ENCODE measurements around the gene CALCOCO1. TPM values are rescaled to one million over a fixed set of nuclear protein-coding genes. Genes with fewer than 3 reads are reported as not detected.

Gene CALCOCO1
- polyA plus RNA-seq, 1 donor from 2014 or later: 52.0 TPM

GRCh38 chr12:53744751-53745150 is 17.5 kb upstream of the CALCOCO1 start:
- peaks cover 5 to 9% (median 7%) of the 10 kb centered on the region in 3 donors for H3K4me1 Mint-ChIP-seq
- H3K4me3 Mint-ChIP-seq: no peak overlapping the region
- H3K27me3 Mint-ChIP-seq: peaks cover 48% of the 10 kb centered on the region
- no peaks in the 10 kb centered on the region for H3K36me3 Mint-ChIP-seq
- H3K9me3 Mint-ChIP-seq: no peaks in the 10 kb centered on the region
- H3K27ac Mint-ChIP-seq: no peak overlapping the region

- Mint-ChIP-seq H3K9me3 (no peaks in the 10 kb centered on the region), H3K4me3 (peak overlapping the region in 2 of 4 donors; percentile 3 to 74), H3K4me1 (peaks cover 5 to 13% (median 13%) of the 10 kb centered on the region in 3 donors), H3K27me3 (peaks cover 54% of the 10 kb centered on the region), H3K27ac (no peak overlapping the region), H3K36me3 (no peaks in the 10 kb centered on the region)
These were observed 16.8 kb upstream of the CALCOCO1 start for GRCh38 chr12:53744130-53744441.

GRCh38 chr12:53743266-53744129 is 16.2 kb upstream of the CALCOCO1 start:
- Mint-ChIP-seq H3K9me3 (no peaks in the 10 kb centered on the region), H3K4me1 (peaks cover 5 to 18% (median 17%) of the 10 kb centered on the region in 3 donors), H3K27ac (peak overlapping the region in 2 of 3 donors; percentile 21 to 61), H3K4me3 (peak overlapping the region; percentile 0 to 92 (median 49)), H3K36me3 (no peaks in the 10 kb centered on the region), H3K27me3 (peaks cover 59% of the 10 kb centered on the region)

- Mint-ChIP-seq H3K36me3 (peaks cover 2% of the 10 kb centered on the region), H3K4me1 (peaks cover 6 to 19% (median 8%) of the 10 kb centered on the region in 3 donors), H3K27ac (no peak overlapping the region), H3K27me3 (peaks cover 66% of the 10 kb centered on the region), H3K4me3 (no peak overlapping the region), H3K9me3 (no peaks in the 10 kb centered on the region)
These were observed 12.9 kb upstream of the CALCOCO1 start for GRCh38 chr12:53740130-53740491.

DNA sequence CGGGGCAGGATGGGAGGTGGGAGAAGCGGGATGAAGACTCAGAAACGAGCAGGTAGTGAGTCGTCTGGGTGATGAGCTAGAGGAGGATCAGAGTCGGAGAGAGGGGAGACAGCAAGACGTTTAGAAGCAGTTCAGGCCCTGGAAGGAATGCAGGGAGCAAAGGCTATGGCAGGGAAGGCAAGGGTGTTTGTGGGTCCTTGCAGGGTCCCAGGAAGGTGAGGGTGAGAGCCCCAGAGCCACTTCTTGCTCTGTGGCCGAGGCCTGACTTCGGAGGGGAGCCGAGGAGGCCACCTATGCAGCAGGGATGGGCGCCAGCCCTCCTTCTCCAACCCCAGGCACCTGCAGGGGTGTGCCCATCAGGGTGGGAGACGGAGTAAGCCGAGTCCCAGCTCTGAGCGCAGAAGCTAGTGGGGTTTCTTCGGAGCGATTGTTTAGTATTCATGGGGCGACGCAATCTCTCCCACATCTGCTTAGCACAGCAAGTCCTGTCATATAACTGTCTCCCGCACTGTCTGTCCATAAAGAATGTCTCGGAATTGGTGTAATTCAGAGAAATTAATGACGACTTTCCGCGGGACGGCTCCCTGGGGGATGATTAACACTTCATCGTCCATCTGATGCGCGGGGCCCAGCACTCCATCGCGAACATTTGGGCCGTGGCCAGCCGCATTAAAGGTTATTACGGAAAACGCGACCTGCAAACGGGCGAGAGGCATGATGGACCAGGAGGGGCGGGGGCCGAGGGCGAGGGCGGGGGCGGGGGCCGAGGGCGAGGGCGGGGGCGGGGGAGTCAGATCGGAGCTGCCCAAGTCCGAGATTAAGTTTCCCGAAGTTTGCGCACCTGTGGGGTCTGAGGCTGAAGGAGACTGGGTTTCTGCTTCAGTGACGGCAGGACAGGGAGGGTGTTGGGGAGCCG is 12.2 kb upstream of the CALCOCO1 start:
- Mint-ChIP-seq H3K9me3 (no peaks in the 10 kb centered on the region), H3K36me3 (peaks cover 2% of the 10 kb centered on the region), H3K27me3 (peaks cover 60% of the 10 kb centered on the region), H3K4me1 (peaks cover 6 to 19% (median 8%) of the 10 kb centered on the region in 3 donors), H3K4me3 (peak overlapping the region; percentile 47 to 82 (median 65)), H3K27ac (no peak overlapping the region)

DNA sequence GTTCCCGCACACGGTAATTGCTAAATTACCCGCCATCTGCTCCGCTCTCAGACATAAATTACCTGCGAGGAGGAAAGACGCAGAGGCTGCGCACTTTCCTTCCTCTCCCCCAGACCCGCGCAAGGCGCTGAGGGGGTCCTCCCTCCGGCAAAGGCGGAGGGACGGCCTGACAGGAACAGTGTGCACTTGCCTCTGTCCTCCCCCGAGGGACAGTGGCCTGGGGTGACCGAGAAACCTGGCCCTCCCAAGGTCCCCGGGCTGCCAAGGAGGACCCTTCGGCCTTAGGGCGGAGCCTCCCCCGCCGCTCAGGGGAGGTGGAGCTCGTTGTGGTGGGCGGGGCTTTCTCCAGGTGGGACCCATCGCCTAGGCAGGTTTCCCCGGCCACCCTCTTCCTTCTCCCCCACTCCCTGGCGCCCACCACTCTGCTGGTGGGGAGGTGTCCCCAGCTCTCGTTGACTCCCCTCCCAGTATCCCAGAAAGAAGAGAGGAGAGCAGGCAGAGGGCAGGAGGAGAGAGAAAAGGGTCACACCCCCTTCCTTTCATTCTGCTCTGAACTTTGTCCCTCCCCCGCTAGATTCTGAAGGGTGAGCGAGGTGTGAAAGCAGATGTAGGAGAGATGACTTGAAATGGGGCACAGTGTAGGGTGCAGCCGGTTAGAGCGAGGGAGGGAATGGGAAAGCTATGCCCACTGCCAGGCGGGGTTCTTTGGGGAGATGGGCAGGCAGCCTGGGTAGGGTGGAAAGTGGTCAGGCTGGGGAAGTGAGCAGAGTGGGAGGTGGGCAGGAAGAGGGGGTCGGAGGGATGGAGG is 11.4 kb upstream of the CALCOCO1 start:
- Mint-ChIP-seq H3K27ac (no peak overlapping the region), H3K36me3 (peaks cover 2% of the 10 kb centered on the region), H3K4me1 (peaks cover 6 to 19% (median 8%) of the 10 kb centered on the region in 3 donors), H3K4me3 (peak overlapping the region; percentile 48 to 81 (median 60)), H3K27me3 (peaks cover 53% of the 10 kb centered on the region), H3K9me3 (no peaks in the 10 kb centered on the region)

DNA sequence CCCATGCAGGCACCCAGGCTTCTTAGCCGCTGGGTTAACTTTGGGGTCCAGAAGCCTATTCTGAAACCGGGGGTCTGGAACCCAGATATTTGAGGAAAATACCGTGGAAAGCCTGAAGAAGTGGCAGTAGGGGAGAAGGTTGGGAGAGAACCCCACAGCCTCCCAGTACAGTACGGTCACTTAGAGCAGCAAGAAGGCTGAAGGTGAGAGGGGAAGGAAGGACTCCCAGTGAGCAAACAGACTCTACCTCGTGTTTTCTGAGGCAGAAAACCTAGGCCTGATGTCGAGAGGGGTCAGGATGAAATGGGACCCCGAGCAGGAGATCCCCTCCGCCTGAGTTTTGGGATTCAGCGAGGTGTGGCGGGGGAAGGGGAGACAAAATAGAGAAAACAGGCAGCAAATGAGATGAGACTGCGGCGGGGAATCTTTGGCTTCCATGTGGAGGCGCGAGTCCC is 10.7 kb upstream of the CALCOCO1 start:
- no peak overlapping the region for H3K27ac Mint-ChIP-seq
- peaks cover 49% of the 10 kb centered on the region for H3K27me3 Mint-ChIP-seq

GRCh38 chr12:53737093-53737808 is 10.0 kb upstream of the CALCOCO1 start:
- no peak overlapping the region for H3K27ac Mint-ChIP-seq
- H3K4me1 Mint-ChIP-seq: peaks cover 6 to 17% (median 8%) of the 10 kb centered on the region in 3 donors
- H3K9me3 Mint-ChIP-seq: no peaks in the 10 kb centered on the region
- peaks cover 2% of the 10 kb centered on the region for H3K36me3 Mint-ChIP-seq
- H3K27me3 Mint-ChIP-seq: peaks cover 46% of the 10 kb centered on the region
- H3K4me3 Mint-ChIP-seq: peak overlapping the region in 2 of 4 donors; percentile 33 to 76

More for the DNA sequence above, 10.7 kb upstream of the CALCOCO1 start:
- H3K36me3 Mint-ChIP-seq: peaks cover 2% of the 10 kb centered on the region
- no peaks in the 10 kb centered on the region for H3K9me3 Mint-ChIP-seq
- peaks cover 6 to 17% (median 8%) of the 10 kb centered on the region in 3 donors for H3K4me1 Mint-ChIP-seq
- H3K4me3 Mint-ChIP-seq: peak overlapping the region in 3 of 4 donors; percentile 13 to 76 (median 71)

GRCh38 chr12:53736592-53736991 is 9.3 kb upstream of the CALCOCO1 start:
- Mint-ChIP-seq H3K27me3 (peaks cover 46% of the 10 kb centered on the region), H3K27ac (no peak overlapping the region), H3K4me1 (peaks cover 6 to 17% (median 8%) of the 10 kb centered on the region in 3 donors), H3K9me3 (no peaks in the 10 kb centered on the region), H3K36me3 (peaks cover 2% of the 10 kb centered on the region), H3K4me3 (peak overlapping the region in 2 of 4 donors; percentile 33 to 76)

DNA sequence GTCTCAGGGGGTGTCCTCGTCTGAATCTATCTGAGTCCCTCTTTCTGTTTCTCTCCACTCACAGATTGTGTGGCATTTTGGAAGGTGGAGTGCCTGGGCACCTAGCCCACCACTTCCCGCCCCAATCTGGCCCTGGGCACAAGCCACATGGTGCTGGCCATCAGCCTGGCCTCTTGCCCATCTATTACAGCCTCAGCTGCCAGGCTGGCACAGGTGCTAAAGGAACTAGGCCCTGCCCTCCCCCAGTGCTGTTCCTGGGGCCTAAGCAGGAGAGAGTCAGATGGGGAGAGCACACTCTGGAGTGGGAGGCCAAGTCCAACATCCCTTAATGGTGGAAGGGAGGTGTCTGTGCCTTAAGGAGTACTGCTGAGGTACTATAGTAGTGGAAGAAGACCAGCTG is 8.3 kb upstream of the CALCOCO1 start:
- Mint-ChIP-seq H3K27ac (no peak overlapping the region), H3K4me3 (peak overlapping the region in 1 of 4 donors; percentile 41)

DNA sequence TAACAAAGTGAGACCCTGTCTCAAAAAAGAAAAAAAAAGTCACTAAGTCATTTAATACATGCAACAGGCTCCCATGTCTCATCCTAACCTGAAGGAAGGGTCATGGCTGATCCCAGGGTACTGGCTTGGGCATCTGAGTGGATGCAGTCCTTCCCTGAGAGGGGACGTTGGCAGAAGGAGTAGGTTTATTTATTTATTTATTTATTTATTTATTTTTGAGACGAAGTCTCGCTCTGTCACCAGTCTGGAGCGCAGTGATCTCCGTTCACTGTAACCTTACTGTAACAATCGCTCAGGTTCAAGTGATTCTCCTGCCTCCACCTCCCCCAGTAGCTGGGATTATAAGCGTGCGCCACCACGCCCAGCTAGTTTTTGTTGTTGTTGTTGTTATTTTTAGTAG is 7.2 kb upstream of the CALCOCO1 start:
- no peaks in the 10 kb centered on the region for H3K9me3 Mint-ChIP-seq
- H3K36me3 Mint-ChIP-seq: peaks cover 2% of the 10 kb centered on the region
- H3K27ac Mint-ChIP-seq: no peak overlapping the region
- H3K4me3 Mint-ChIP-seq: no peak overlapping the region
- peaks cover 5 to 14% (median 6%) of the 10 kb centered on the region in 3 donors for H3K4me1 Mint-ChIP-seq
- H3K27me3 Mint-ChIP-seq: peaks cover 45% of the 10 kb centered on the region

More for the DNA sequence above, 8.3 kb upstream of the CALCOCO1 start:
- H3K36me3 Mint-ChIP-seq: peaks cover 2% of the 10 kb centered on the region
- H3K27me3 Mint-ChIP-seq: peaks cover 48% of the 10 kb centered on the region
- no peaks in the 10 kb centered on the region for H3K9me3 Mint-ChIP-seq
- peaks cover 6 to 17% (median 8%) of the 10 kb centered on the region in 3 donors for H3K4me1 Mint-ChIP-seq

DNA sequence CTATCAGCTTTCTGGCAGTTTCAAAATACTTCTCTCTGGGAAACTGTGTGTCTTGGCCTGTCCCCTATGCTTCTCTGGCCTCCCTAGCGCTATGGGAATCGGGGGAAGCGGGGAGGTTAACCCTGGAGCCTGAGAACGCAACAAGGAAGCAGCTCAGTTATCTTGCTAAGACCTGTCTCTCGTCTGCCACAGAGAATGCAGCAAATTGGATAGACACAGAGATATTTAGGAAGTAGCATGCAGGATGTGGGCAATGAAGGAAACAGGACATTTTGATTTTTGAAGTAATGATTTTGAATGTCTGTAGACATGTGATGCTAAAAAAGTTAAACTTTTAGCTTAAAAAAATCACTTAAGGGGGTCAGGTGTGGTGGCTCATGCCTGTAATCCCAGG is 6.6 kb upstream of the CALCOCO1 start:
- Mint-ChIP-seq H3K27me3 (peaks cover 38% of the 10 kb centered on the region), H3K27ac (no peak overlapping the region), H3K4me1 (peaks cover under 1 to 8% (median 6%) of the 10 kb centered on the region in 3 donors), H3K9me3 (no peaks in the 10 kb centered on the region), H3K4me3 (no peak overlapping the region), H3K36me3 (peaks cover 2% of the 10 kb centered on the region)

DNA sequence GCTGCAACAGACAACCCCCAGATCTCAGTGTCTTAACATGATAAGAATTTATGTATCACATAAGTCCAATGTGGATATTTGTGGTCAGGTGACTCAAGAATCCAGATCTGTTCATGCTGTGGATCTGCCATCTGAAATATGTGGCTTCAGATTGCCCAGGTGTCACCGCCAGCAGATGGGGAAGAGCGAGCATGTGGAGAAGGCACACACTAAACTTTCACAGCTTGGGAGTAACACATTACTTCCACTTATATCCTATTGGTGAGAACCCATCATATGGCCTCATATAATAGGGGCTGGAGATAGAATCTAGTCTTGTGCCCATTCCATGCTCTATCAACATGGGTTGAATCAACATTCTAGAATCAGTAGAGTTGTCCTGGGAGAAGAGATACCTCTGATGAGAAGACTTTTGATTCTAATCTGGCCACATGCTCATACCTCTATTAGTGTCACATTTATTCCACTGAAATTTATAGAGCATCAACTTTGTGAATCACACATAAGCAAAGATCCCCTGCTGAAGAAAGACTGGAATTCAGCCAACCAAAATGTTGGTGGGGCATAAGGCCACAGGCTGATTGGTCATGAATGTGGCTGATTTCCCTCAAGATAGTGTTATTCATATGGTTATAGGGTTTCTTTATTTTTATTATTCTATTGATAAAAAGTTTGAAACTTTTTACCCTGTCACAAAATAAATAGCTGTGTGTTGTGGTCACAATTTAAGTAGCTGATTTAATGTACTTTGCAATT is 6.0 kb upstream of the CALCOCO1 start:
- H3K36me3 Mint-ChIP-seq: peaks cover 2% of the 10 kb centered on the region
- H3K9me3 Mint-ChIP-seq: no peaks in the 10 kb centered on the region
- H3K27ac Mint-ChIP-seq: no peak overlapping the region
- H3K4me3 Mint-ChIP-seq: no peak overlapping the region
- peaks cover 0 to 6% (median 5%) of the 10 kb centered on the region in 3 donors for H3K4me1 Mint-ChIP-seq
- peaks cover 34% of the 10 kb centered on the region for H3K27me3 Mint-ChIP-seq

Measured in IgD-negative memory B cell (primary cell).